Activated CD4-positive, alpha-beta T cell treated with anti-CD3 and anti-CD28 coated beads, Interleukin-2, Interleukin-4, amounts not matched to agents 100 ng/mL and 50 ng/mL, durations not matched to agents 16 hours and 8 hours (primary cell): ENCODE data around the gene TEX48.

Experiments used
- DNase-seq: peaks from one replicate; pipeline ENCODE4 v3.0.0-alpha.2; 2020; ENCODE audit warnings: low spot score

TEX48 gene

GRCh38 chr9:114621561-114621960 lies 60.4 kb downstream of the TEX48 start:
- DNase-seq, result no peak

GRCh38 chr9:114619191-114619761 lies 62.7 kb downstream of the TEX48 start:
- DNase-seq, result no peak

- DNase-seq, result no peak
Observed at GRCh38 chr9:114616684-114617520, 65.1 kb downstream of the TEX48 start.
